Large intestine (tissue), 3 donors: Measurements from ENCODE around the gene ACTN1. TPM values are rescaled to one million over a fixed set of nuclear protein-coding genes. Genes with fewer than 3 reads are reported as not detected.

Experiments
- DNase-seq, 2 donors: peaks; one replicate each; pipeline versions ENCODE4 v3.0.0 to v3.0.0-alpha.2; 2013
- H3K27ac ChIP-seq: one replicate; pipeline ENCODE4 v1.5.1; 2013; ENCODE audit warnings: low read length
- H3K27me3 ChIP-seq: 2 replicates; pipeline ENCODE4 v1.6.1; 2013; ENCODE audit warnings: low read length; ENCODE audit not compliant: control insufficient read depth, insufficient read depth
- H3K36me3 ChIP-seq: 2 replicates; pipeline ENCODE4 v1.6.1; 2013; ENCODE audit warnings: low read length; ENCODE audit not compliant: control insufficient read depth, insufficient read depth
- H3K4me1 ChIP-seq: one replicate; pipeline ENCODE4 v1.6.1; 2013; ENCODE audit warnings: low read length; ENCODE audit not compliant: control insufficient read depth, insufficient read depth
- H3K4me3 ChIP-seq: one replicate; pipeline ENCODE4 v1.5.1; 2013; ENCODE audit warnings: low read length
- H3K9me3 ChIP-seq: one replicate; pipeline ENCODE4 v1.6.1; 2013; ENCODE audit warnings: mild to moderate bottlenecking, low read depth, low read length, moderate library complexity; ENCODE audit not compliant: control insufficient read depth
- WGBS: methylation state at CpG from one replicate; pipeline ENCODE4 v1.1.5; 2013; ENCODE audit warnings: low lambda C conversion rate; ENCODE audit not compliant: insufficient coverage; 5-methylcytosine and 5-hydroxymethylcytosine counted together
- polyA plus RNA-seq: library from polyadenylated mRNA; unstranded; fragments of 120-200 nt; gene quantifications from one replicate; pipeline ENCODE4 v1.2.1, GENCODE V29; 2013

ACTN1 gene
- polyA plus RNA-seq, 1 donor: 120 TPM

- peak; percentile 68 to 90 for DNase-seq
- no peak overlapping the region for H3K4me3 ChIP-seq
- peaks cover 42% of the 10 kb centered on the region for H3K4me1 ChIP-seq
- H3K27ac ChIP-seq: peak overlapping the region; percentile 94
- no CpG with 5 or more reads among the region's 4 CpGs for WGBS
- H3K36me3 ChIP-seq: peaks cover 8% of the 10 kb centered on the region
- H3K27me3 ChIP-seq: no peaks in the 10 kb centered on the region
- H3K9me3 ChIP-seq: no peaks in the 10 kb centered on the region
These were observed 40.6 kb downstream of the ACTN1 start for GRCh38 chr14:68938271-68939150.

- Histone ChIP-seq H3K4me3 (no peak overlapping the region), H3K4me1 (peaks cover 37% of the 10 kb centered on the region), H3K9me3 (no peaks in the 10 kb centered on the region), H3K27me3 (no peaks in the 10 kb centered on the region), H3K27ac (peak overlapping the region; percentile 94), H3K36me3 (peaks cover 3% of the 10 kb centered on the region)
- peak; percentile 56 to 75 for DNase-seq
- WGBS: no CpG with 5 or more reads among the region's 11 CpGs
These were observed 41.4 kb downstream of the ACTN1 start for GRCh38 chr14:68937471-68938270.

- Histone ChIP-seq H3K27me3 (no peaks in the 10 kb centered on the region), H3K4me3 (no peak overlapping the region), H3K4me1 (peaks cover 37% of the 10 kb centered on the region), H3K9me3 (no peaks in the 10 kb centered on the region), H3K36me3 (peaks cover 3% of the 10 kb centered on the region), H3K27ac (no peak overlapping the region)
- DNase-seq: no peak
- 100% methylated on average over 1 of the region's 2 CpGs for WGBS
These were observed 42.1 kb downstream of the ACTN1 start for GRCh38 chr14:68936980-68937379.

- Histone ChIP-seq H3K27me3 (no peaks in the 10 kb centered on the region), H3K9me3 (no peaks in the 10 kb centered on the region), H3K4me3 (no peak overlapping the region), H3K36me3 (peaks cover 3% of the 10 kb centered on the region), H3K4me1 (peaks cover 37% of the 10 kb centered on the region), H3K27ac (peak overlapping the region; percentile 9)
- DNase-seq: no peak
- no CpG with 5 or more reads among the region's 8 CpGs for WGBS
These were observed 42.6 kb downstream of the ACTN1 start for GRCh38 chr14:68936476-68936875.

- WGBS: no CpG with 5 or more reads among the region's 6 CpGs
- no peak overlapping the region for H3K27ac ChIP-seq
- no peaks in the 10 kb centered on the region for H3K27me3 ChIP-seq
- no peak overlapping the region for H3K4me3 ChIP-seq
- peaks cover 34% of the 10 kb centered on the region for H3K4me1 ChIP-seq
- H3K9me3 ChIP-seq: no peaks in the 10 kb centered on the region
- no peak for DNase-seq
- peaks cover 5% of the 10 kb centered on the region for H3K36me3 ChIP-seq
These were observed 43.3 kb downstream of the ACTN1 start for GRCh38 chr14:68935761-68936214.

- peaks cover 17% of the 10 kb centered on the region for H3K4me1 ChIP-seq
- no peak overlapping the region for H3K27ac ChIP-seq
- DNase-seq: no peak
- no peaks in the 10 kb centered on the region for H3K27me3 ChIP-seq
- WGBS: 100% methylated on average over 1 of the region's 9 CpGs
- H3K4me3 ChIP-seq: no peak overlapping the region
- H3K9me3 ChIP-seq: no peaks in the 10 kb centered on the region
- peaks cover 7% of the 10 kb centered on the region for H3K36me3 ChIP-seq
These were observed 45.0 kb downstream of the ACTN1 start for GRCh38 chr14:68934066-68934465.

GRCh38 chr14:68932686-68933085, 46.4 kb downstream of the ACTN1 start:
- WGBS: no CpG with 5 or more reads among the region's 5 CpGs
- peaks cover 4% of the 10 kb centered on the region for H3K4me1 ChIP-seq
- DNase-seq: no peak
- no peak overlapping the region for H3K27ac ChIP-seq
- H3K4me3 ChIP-seq: no peak overlapping the region
- H3K36me3 ChIP-seq: peaks cover 7% of the 10 kb centered on the region
- no peaks in the 10 kb centered on the region for H3K27me3 ChIP-seq
- no peaks in the 10 kb centered on the region for H3K9me3 ChIP-seq

- Histone ChIP-seq H3K9me3 (no peaks in the 10 kb centered on the region), H3K27me3 (no peaks in the 10 kb centered on the region), H3K27ac (no peak overlapping the region), H3K4me1 (no peaks in the 10 kb centered on the region), H3K36me3 (peaks cover 7% of the 10 kb centered on the region), H3K4me3 (no peak overlapping the region)
- 100% methylated on average over 2 of the region's 4 CpGs for WGBS
- no peak for DNase-seq
These were observed 46.9 kb downstream of the ACTN1 start for GRCh38 chr14:68932231-68932630.

GRCh38 chr14:68931474-68932051, 47.5 kb downstream of the ACTN1 start:
- H3K27ac ChIP-seq: no peak overlapping the region
- H3K27me3 ChIP-seq: no peaks in the 10 kb centered on the region
- DNase-seq: no peak
- no peaks in the 10 kb centered on the region for H3K9me3 ChIP-seq
- H3K4me3 ChIP-seq: no peak overlapping the region
- H3K36me3 ChIP-seq: peaks cover 7% of the 10 kb centered on the region
- WGBS: no CpG with 5 or more reads among the region's 5 CpGs
- H3K4me1 ChIP-seq: no peaks in the 10 kb centered on the region

- no peaks in the 10 kb centered on the region for H3K9me3 ChIP-seq
- no peak overlapping the region for H3K4me3 ChIP-seq
- no CpG with 5 or more reads among the region's 3 CpGs for WGBS
- H3K27me3 ChIP-seq: no peaks in the 10 kb centered on the region
- no peak for DNase-seq
- peaks cover 4% of the 10 kb centered on the region for H3K36me3 ChIP-seq
- H3K4me1 ChIP-seq: no peaks in the 10 kb centered on the region
- no peak overlapping the region for H3K27ac ChIP-seq
These were observed 48.0 kb downstream of the ACTN1 start for GRCh38 chr14:68931063-68931462.
